Activated B cell treated with CpG ODN at 0.5 μM for 24 hours (primary cell): ENCODE measurements around the gene PRIMPOL. TPM values are rescaled to one million over a fixed set of nuclear protein-coding genes. Genes with fewer than 3 reads are reported as not detected.
A peak's percentile ranks its signal among the peaks of the same experiment; 100 is the strongest.
"Not testable (repeated sequence)": the region's sequence is repeated elsewhere in the genome, so short reads cannot be mapped to it uniquely, and the experiment has no call there.

Experiments
- ATAC-seq: fragments of 200-7000 bp; cut with Tn5 transposase; one replicate; pipeline ENCODE4 v1.10.0; 2021; ENCODE audit warnings: low read depth, mild to moderate bottlenecking, moderate library complexity
- CTCF ChIA-PET: fragments of 350-600 bp; sonication (Branson Sonifier 250); formaldehyde crosslinking; loops from one replicate; lab custom pipeline; 2021; ENCODE audit warnings: antibody characterized with exemption; lab: Charles Lee
- POLR2A ChIA-PET: fragments of 350-600 bp; sonication (Branson Sonifier 250); formaldehyde crosslinking; loops from one replicate; lab custom pipeline; 2021; ENCODE audit warnings: antibody characterized with exemption; lab: Charles Lee
- DNase-seq: peaks from one replicate; pipeline ENCODE4 v3.0.0; 2022
- H3K27ac Mint-ChIP-seq: one replicate; pipeline ENCODE4 v1.8.0; 2020; ENCODE audit warnings: mixed read lengths
- H3K27me3 Mint-ChIP-seq: one replicate; pipeline ENCODE4 v1.8.0; 2021; ENCODE audit warnings: mixed read lengths
- H3K36me3 Mint-ChIP-seq: one replicate; pipeline ENCODE4 v1.8.0; 2021; ENCODE audit warnings: low read depth, mixed read lengths
- H3K4me1 Mint-ChIP-seq: one replicate; pipeline ENCODE4 v1.8.0; 2021; ENCODE audit warnings: mixed read lengths
- H3K4me3 Mint-ChIP-seq: one replicate; pipeline ENCODE4 v1.8.0; 2020; ENCODE audit warnings: mild to moderate bottlenecking, mixed read lengths
- H3K9me3 Mint-ChIP-seq: one replicate; pipeline ENCODE4 v1.8.0; 2020; ENCODE audit warnings: mixed read lengths
- CTCF ChIP-seq: fragments of 200-600 bp; IDR thresholded peaks from one replicate; pipeline ENCODE4 v1.8.0; 2022; ENCODE audit warnings: antibody characterized with exemption, mild to moderate bottlenecking
- intact Hi-C: fragments of 100-400 bp; cut with micrococcal nuclease; formaldehyde crosslinking; loops from one replicate; pipeline ENCODE4 v1.15.1; 2024
- total RNA-seq: library from RNA; stranded (reverse); gene quantifications from 2 replicates; pipeline ENCODE4 v1.2.3, GENCODE V29; 2022

PRIMPOL gene
- total RNA-seq, 1 donor from 2014 or later, result 11.6 TPM

- ATAC-seq (no peak), DNase-seq (no peak)
- Mint-ChIP-seq H3K27me3 (no peaks in the 10 kb centered on the region), H3K9me3 (peaks cover 7% of the 10 kb centered on the region), H3K36me3 (peaks cover 3% of the 10 kb centered on the region), H3K27ac (no peak overlapping the region), H3K4me1 (peaks cover 14% of the 10 kb centered on the region), H3K4me3 (no peak overlapping the region)
- TF ChIP-seq CTCF, result no peak
- ChIA-PET POLR2A (no interaction called here), CTCF (no interaction called here)
- intact Hi-C loops, result no loop called here
Observed at GRCh38 chr4:184614509-184614908, 35.0 kb upstream of the PRIMPOL start.

GRCh38 chr4:184616168-184616567 lies 33.4 kb upstream of the PRIMPOL start:
- H3K4me3 Mint-ChIP-seq, H3K36me3 Mint-ChIP-seq, H3K9me3 Mint-ChIP-seq, H3K27me3 Mint-ChIP-seq, CTCF ChIA-PET, H3K27ac Mint-ChIP-seq, ATAC-seq, POLR2A ChIA-PET, DNase-seq: not testable (repeated sequence)
- intact Hi-C loops, result loop anchor here (5.0 kb wide), 1 partner anchor 39 kb away; no protein-coding TSS in a partner anchor
- peaks cover 21% of the 10 kb centered on the region for H3K4me1 Mint-ChIP-seq

- peaks cover 3% of the 10 kb centered on the region for H3K36me3 Mint-ChIP-seq
- DNase-seq, result no peak
- H3K9me3 Mint-ChIP-seq, result peaks cover 7% of the 10 kb centered on the region
- peak overlapping the region; percentile 44 for H3K4me3 Mint-ChIP-seq
- intact Hi-C loops, result loop anchor here (5.0 kb wide), 1 partner anchor 40 kb away; no protein-coding TSS in a partner anchor
- peak; percentile 62 for ATAC-seq
- H3K4me1 Mint-ChIP-seq, result peaks cover 24% of the 10 kb centered on the region
- no peaks in the 10 kb centered on the region for H3K27me3 Mint-ChIP-seq
- ChIA-PET CTCF (no interaction called here), POLR2A (interaction anchor here (0.6 kb wide), 1 partner anchor 27 kb away, joined by 4 read pairs; no protein-coding TSS in a partner anchor)
- H3K27ac Mint-ChIP-seq, result peak overlapping the region; percentile 38
- TF ChIP-seq CTCF, result no peak
Observed at GRCh38 chr4:184616633-184617551, 32.6 kb upstream of the PRIMPOL start.

- ATAC-seq (no peak), DNase-seq (no peak)
- Mint-ChIP-seq H3K4me1 (peaks cover 24% of the 10 kb centered on the region), H3K36me3 (peaks cover 3% of the 10 kb centered on the region), H3K27me3 (no peaks in the 10 kb centered on the region), H3K27ac (no peak overlapping the region), H3K4me3 (no peak overlapping the region), H3K9me3 (peaks cover 7% of the 10 kb centered on the region)
- ChIA-PET POLR2A (interaction anchor here (0.6 kb wide), 1 partner anchor 27 kb away, joined by 4 read pairs; no protein-coding TSS in a partner anchor), CTCF (no interaction called here)
- intact Hi-C loops, result loop anchor here (5.0 kb wide), 1 partner anchor 40 kb away; no protein-coding TSS in a partner anchor
- TF ChIP-seq CTCF, result no peak
Observed at GRCh38 chr4:184617600-184618196, 31.8 kb upstream of the PRIMPOL start.

GRCh38 chr4:184620212-184620867 lies 29.2 kb upstream of the PRIMPOL start:
- Mint-ChIP-seq H3K9me3 (no peaks in the 10 kb centered on the region), H3K27ac (no peak overlapping the region), H3K27me3 (no peaks in the 10 kb centered on the region), H3K36me3 (peaks cover 14% of the 10 kb centered on the region), H3K4me3 (no peak overlapping the region), H3K4me1 (peaks cover 24% of the 10 kb centered on the region)
- no peak for TF ChIP-seq CTCF
- DNase-seq, result no peak
- intact Hi-C loops, result no loop called here
- ChIA-PET POLR2A (no interaction called here), CTCF (no interaction called here)
- no peak for ATAC-seq
